Endothelial cell (in vitro differentiated cells): Measurements from ENCODE around the gene MSX1. TPM values are rescaled to one million over a fixed set of nuclear protein-coding genes. Genes with fewer than 3 reads are reported as not detected.

Experiments
- DNase-seq: peaks from one replicate; pipeline ENCODE4 v3.0.0; 2021; ENCODE audit warnings: low spot score
- H3K27ac Mint-ChIP-seq: one replicate; pipeline ENCODE4 v1.8.0; 2021; ENCODE audit warnings: mixed read lengths, inconsistent platforms; ENCODE audit not compliant: unreplicated experiment
- H3K27me3 Mint-ChIP-seq: one replicate; pipeline ENCODE4 v1.8.0; 2021; ENCODE audit warnings: mild to moderate bottlenecking, moderate library complexity, mixed read lengths, inconsistent platforms; ENCODE audit not compliant: unreplicated experiment
- H3K36me3 Mint-ChIP-seq: one replicate; pipeline ENCODE4 v1.8.0; 2021; ENCODE audit warnings: mild to moderate bottlenecking, low read depth, mixed read lengths, inconsistent platforms; ENCODE audit not compliant: unreplicated experiment
- H3K4me1 Mint-ChIP-seq: one replicate; pipeline ENCODE4 v1.8.0; 2021; ENCODE audit warnings: mild to moderate bottlenecking, mixed read lengths, inconsistent platforms; ENCODE audit not compliant: unreplicated experiment
- H3K4me3 Mint-ChIP-seq: one replicate; pipeline ENCODE4 v1.8.0; 2021; ENCODE audit warnings: mild to moderate bottlenecking, mixed read lengths, inconsistent platforms; ENCODE audit not compliant: unreplicated experiment
- H3K9me3 Mint-ChIP-seq: one replicate; pipeline ENCODE4 v1.8.0; 2021; ENCODE audit warnings: mixed read lengths, inconsistent platforms; ENCODE audit not compliant: unreplicated experiment
- CTCF ChIP-seq: fragments of 200-600 bp; sonication (generic); IDR thresholded peaks from one replicate; pipeline ENCODE4 v1.5.0; 2021; ENCODE audit warnings: antibody characterized with exemption; ENCODE audit not compliant: unreplicated experiment
- total RNA-seq: library from RNA; stranded (reverse); fragmentation: NEBNext Ultra II Directional; extraction: Animal tissue kit (Norgen Biotek cat#: 25700); gene quantifications from one replicate; pipeline ENCODE4 v1.2.1, GENCODE V29; 2021; ENCODE audit not compliant: unreplicated experiment

The MSX1 gene
- total RNA-seq, 1 donor from 2014 or later: 17.4 TPM

- DNase-seq: no peak
- H3K27ac Mint-ChIP-seq: no peak overlapping the region
- TF ChIP-seq CTCF: no peak
- peaks cover 46% of the 10 kb centered on the region for H3K27me3 Mint-ChIP-seq
- no peak overlapping the region for H3K4me3 Mint-ChIP-seq
- peaks cover 41% of the 10 kb centered on the region for H3K4me1 Mint-ChIP-seq
- peaks cover 30% of the 10 kb centered on the region for H3K36me3 Mint-ChIP-seq
- H3K9me3 Mint-ChIP-seq: no peaks in the 10 kb centered on the region
Observed at GRCh38 chr4:4864443-4864939, 5.0 kb downstream of the MSX1 start.

GRCh38 chr4:4864940-4865704, 5.7 kb downstream of the MSX1 start:
- TF ChIP-seq CTCF: no peak
- Mint-ChIP-seq H3K36me3 (peaks cover 30% of the 10 kb centered on the region), H3K27ac (no peak overlapping the region), H3K9me3 (no peaks in the 10 kb centered on the region), H3K27me3 (peaks cover 52% of the 10 kb centered on the region), H3K4me3 (peak overlapping the region; percentile 44), H3K4me1 (peaks cover 46% of the 10 kb centered on the region)
- DNase-seq: no peak

GRCh38 chr4:4865705-4866123, 6.2 kb downstream of the MSX1 start:
- no peak for TF ChIP-seq CTCF
- H3K9me3 Mint-ChIP-seq: no peaks in the 10 kb centered on the region
- H3K27ac Mint-ChIP-seq: no peak overlapping the region
- DNase-seq: no peak
- peak overlapping the region; percentile 86 for H3K4me3 Mint-ChIP-seq
- peaks cover 30% of the 10 kb centered on the region for H3K36me3 Mint-ChIP-seq
- H3K27me3 Mint-ChIP-seq: peaks cover 55% of the 10 kb centered on the region
- H3K4me1 Mint-ChIP-seq: peaks cover 48% of the 10 kb centered on the region

GRCh38 chr4:4866124-4866865, 6.8 kb downstream of the MSX1 start:
- peak; percentile 51 for DNase-seq
- Mint-ChIP-seq H3K36me3 (peaks cover 30% of the 10 kb centered on the region), H3K27ac (no peak overlapping the region), H3K4me1 (peaks cover 51% of the 10 kb centered on the region), H3K4me3 (peak overlapping the region; percentile 86), H3K9me3 (no peaks in the 10 kb centered on the region), H3K27me3 (peaks cover 58% of the 10 kb centered on the region)
- no peak for TF ChIP-seq CTCF
